Inferior parietal cortex (tissue), 1 donor: ENCODE data around the gene ZNF558.
"Not testable (repeated sequence)": the region's sequence is repeated elsewhere in the genome, so short reads cannot be mapped to it uniquely, and the experiment has no call there.

Experiments used
- DNase-seq: peaks from one replicate; pipeline ENCODE4 v3.0.0-alpha.2; 2016; ENCODE audit errors: extremely low spot score

The ZNF558 gene

GRCh38 chr19:8806661-8807060, 25.4 kb downstream of the ZNF558 start:
- no peak for DNase-seq

GRCh38 chr19:8794823-8795222, 37.3 kb downstream of the ZNF558 start:
- DNase-seq: no peak

- DNase-seq: not testable (repeated sequence)
Measured at GRCh38 chr19:8773587-8773986, 58.5 kb downstream of the ZNF558 start.

GRCh38 chr19:8769265-8769664, 62.8 kb downstream of the ZNF558 start:
- not testable (repeated sequence) for DNase-seq

- not testable (repeated sequence) for DNase-seq
Measured at GRCh38 chr19:8767257-8767656, 64.8 kb downstream of the ZNF558 start.
